A549 (cell line): ENCODE measurements around the gene GLIS1. TPM values are rescaled to one million over a fixed set of nuclear protein-coding genes. Genes with fewer than 3 reads are reported as not detected.

Experiments
- ATAC-seq, 2 experiments: fragments of 200-7000 bp in 1 of 2; fragments of >200 bp in 1 of 2; cut with Nextera tagmentation in 1 of 2; cut with Tn5 transposase in 1 of 2; 3 replicates each; pipeline versions ENCODE4 v1.8.0 to v1.9.1; 2018 to 2020; ENCODE audit warnings: mild to moderate bottlenecking in 1 of 2, moderate library complexity in 1 of 2
- CTCF ChIA-PET: fragments of 300-600 bp; sonication (Branson Sonifier 250); formaldehyde crosslinking; extraction: SDS; loops from one replicate; lab custom pipeline; 2021; ENCODE audit warnings: antibody characterized with exemption, inconsistent platforms; lab: Yijun Ruan, JAX
- POLR2A ChIA-PET: fragments of 350-600 bp; formaldehyde crosslinking; extraction: SDS; loops from one replicate; lab custom pipeline; 2021; ENCODE audit warnings: antibody characterized with exemption, inconsistent platforms; lab: Yijun Ruan, JAX
- DNase-seq, 2 experiments: peaks; one replicate each; pipeline versions ENCODE4 v3.0.0 to v3.0.0-alpha.2; 2011 to 2016; ENCODE audit warnings: low read depth in 1 of 2, low spot score in 1 of 2
- FAIRE-seq: peaks from 2 replicates; lab custom pipeline; 2011; peaks lifted over from hg19 to GRCh38; lab: Jason Lieb, UNC
- H3K27ac ChIP-seq, 2 experiments: fragments of >200 bp; sonication (Bioruptor Twin); formaldehyde crosslinking; 3 replicates each; pipeline ENCODE4 v1.5.1; 2016 to 2017
- H3K4me1 ChIP-seq: fragments of >200 bp; sonication (Bioruptor Twin); formaldehyde crosslinking; 3 replicates; pipeline ENCODE4 v1.6.1; 2016
- H3K4me2 ChIP-seq: fragments of >200 bp; sonication (Bioruptor Twin); formaldehyde crosslinking; 3 replicates; pipeline ENCODE4 v1.6.1; 2016
- H3K4me3 ChIP-seq: fragments of >200 bp; sonication (Bioruptor Twin); formaldehyde crosslinking; 3 replicates; pipeline ENCODE4 v1.5.1; 2016
- H3K9me3 ChIP-seq: fragments of >200 bp; sonication (Bioruptor Twin); formaldehyde crosslinking; 3 replicates; pipeline ENCODE4 v1.6.1; 2016
- BHLHE40 ChIP-seq: IDR thresholded peaks from 2 replicates; pipeline ENCODE4 v1.6.1; 2012; ENCODE audit warnings: low read depth, low read length, inconsistent platforms
- CBX8 ChIP-seq: fragments of 200-600 bp; sonication (generic); IDR thresholded peaks from 2 replicates; pipeline ENCODE4 v1.6.1; 2016
- CEBPB ChIP-seq, 2 experiments: fragments of >200 bp in 1 of 2; sonication (Bioruptor Twin) in 1 of 2; formaldehyde crosslinking in 1 of 2; IDR thresholded peaks; 2 replicates each; pipeline ENCODE4 v1.6.1; 2012 to 2016
- CHD2 ChIP-seq: fragments of 150-350 bp; IDR thresholded peaks from 2 replicates; pipeline ENCODE4 v1.6.1; 2014; ENCODE audit warnings: low read length; ENCODE audit not compliant: partially characterized antibody
- ELK1 ChIP-seq: fragments of 150-350 bp; IDR thresholded peaks from 2 replicates; pipeline ENCODE4 v1.6.1; 2014; ENCODE audit warnings: low read depth, mild to moderate bottlenecking, low read length
- GATA3 ChIP-seq: IDR thresholded peaks from 2 replicates; pipeline ENCODE4 v1.6.1; 2012; ENCODE audit warnings: borderline replicate concordance
- HES2 ChIP-seq: fragments of >200 bp; sonication (Bioruptor Twin); formaldehyde crosslinking; IDR thresholded peaks from 2 replicates; pipeline ENCODE4 v1.6.1; 2016
- HOXB5 ChIP-seq: fragments of 250-450 bp; sonication (Bioruptor Pico); IDR thresholded peaks from 2 replicates; pipeline ENCODE4 v1.5.0; 2020; ENCODE audit warnings: mild to moderate bottlenecking, moderate library complexity
- JUNB ChIP-seq: fragments of >200 bp; sonication (Bioruptor Twin); formaldehyde crosslinking; IDR thresholded peaks from 2 replicates; pipeline ENCODE4 v1.6.1; 2016
- NPAS2 ChIP-seq: fragments of 250-450 bp; sonication (Bioruptor Pico); IDR thresholded peaks from 2 replicates; pipeline ENCODE4 v1.8.0; 2022; ENCODE audit warnings: mild to moderate bottlenecking, moderate library complexity, borderline replicate concordance
- PBX3 ChIP-seq: IDR thresholded peaks from 2 replicates; pipeline ENCODE4 v1.6.1; 2012
- POLR2AphosphoS2 ChIP-seq: conservative IDR thresholded peaks from 2 replicates; pipeline ENCODE4 v1.6.1; 2012; ENCODE audit warnings: low read length, improper control_type of control experiment, inconsistent platforms
- RARB ChIP-seq: fragments of 250-450 bp; sonication (Bioruptor Pico); IDR thresholded peaks from 2 replicates; pipeline ENCODE4 v1.8.0; 2021; ENCODE audit warnings: mild to moderate bottlenecking, moderate library complexity
- RNF2 ChIP-seq: fragments of 200-600 bp; sonication (generic); IDR thresholded peaks from 2 replicates; pipeline ENCODE4 v1.6.1; 2016; ENCODE audit warnings: low read depth, mild to moderate bottlenecking, antibody characterized with exemption, moderate library complexity, borderline replicate concordance
- ZSCAN20 ChIP-seq: fragments of 250-450 bp; sonication (Bioruptor Pico); IDR thresholded peaks from 2 replicates; pipeline ENCODE4 v1.8.0; 2022; ENCODE audit warnings: mild to moderate bottlenecking, moderate library complexity
- WGBS: methylation state at CpG from one replicate; pipeline ENCODE4 v1.1.6; 2017; ENCODE audit errors: missing lambda C conversion rate; 5-methylcytosine and 5-hydroxymethylcytosine counted together
- polyA plus RNA-seq, 4 experiments: library from polyadenylated mRNA; depleted of rRNA in 3 of 4; stranded (reverse); fragments of >200 nt; fragmentation: RNase III in 1 of 4; extraction: RNeasy Plus Mini Kit Qiagen cat#74134 plus additional on column Dnase treatment in 1 of 4; gene quantifications; 2 replicates in 3 of 4; 3 replicates in 1 of 4; pipeline ENCODE4 v1.2.3, GENCODE V29; 2011 to 2017
- TF ChIP-seq, protein P1 (sequence below): fragments of 250-450 bp; sonication (Bioruptor Pico); IDR thresholded peaks from 2 replicates; pipeline ENCODE4 v1.5.0; 2020; ENCODE audit warnings: low read depth, mild to moderate bottlenecking, moderate library complexity
- TF ChIP-seq, protein P2 (sequence below): IDR thresholded peaks from 2 replicates; pipeline ENCODE4 v1.6.1; 2012
- TF ChIP-seq, protein P3 (sequence below): fragments of 200-600 bp; sonication (generic); IDR thresholded peaks from 2 replicates; pipeline ENCODE4 v1.6.1; 2016; ENCODE audit warnings: antibody characterized with exemption, mild to moderate bottlenecking, moderate library complexity

GLIS1 gene
- polyA plus RNA-seq, 2 of the 4 experiments (the other 2 are of a cell fraction), result 0.04 TPM; not detected in 1

DNA sequence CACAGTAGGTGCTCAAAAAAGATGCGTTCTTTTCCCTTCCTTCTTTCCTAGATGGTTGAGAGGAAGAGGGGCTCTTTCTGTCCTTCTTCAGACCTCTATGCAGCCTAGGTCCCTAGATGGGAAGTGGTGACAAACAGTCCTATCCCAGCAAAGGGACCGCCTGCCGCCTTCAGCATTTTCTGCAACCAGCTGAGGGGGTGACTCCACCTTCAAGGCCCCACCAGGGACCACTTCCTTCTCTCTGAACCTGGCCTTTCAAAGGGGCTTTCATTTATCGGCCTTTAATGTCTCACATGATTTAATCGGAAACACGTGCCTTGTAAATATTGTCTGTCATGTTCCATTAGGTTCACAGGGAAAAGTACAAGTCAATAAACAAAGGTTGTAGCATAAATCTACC lies 32.6 kb downstream of the GLIS1 start:
- ChIA-PET CTCF (no interaction called here), POLR2A (no interaction called here)
- Histone ChIP-seq H3K4me1 (no peaks in the 10 kb centered on the region), H3K9me3 (no peaks in the 10 kb centered on the region), H3K4me3 (no peak overlapping the region), H3K27ac (no peak overlapping the region), H3K4me2 (no peak overlapping the region)
- DNase-seq (no peak), ATAC-seq (no peak), FAIRE-seq (no peak)
- WGBS, result 46% methylated on average over 6 of the region's 6 CpGs
- TF ChIP-seq RARB (CRISPR knock-in tag), result no peak
- TF ChIP-seq, protein P1, sequence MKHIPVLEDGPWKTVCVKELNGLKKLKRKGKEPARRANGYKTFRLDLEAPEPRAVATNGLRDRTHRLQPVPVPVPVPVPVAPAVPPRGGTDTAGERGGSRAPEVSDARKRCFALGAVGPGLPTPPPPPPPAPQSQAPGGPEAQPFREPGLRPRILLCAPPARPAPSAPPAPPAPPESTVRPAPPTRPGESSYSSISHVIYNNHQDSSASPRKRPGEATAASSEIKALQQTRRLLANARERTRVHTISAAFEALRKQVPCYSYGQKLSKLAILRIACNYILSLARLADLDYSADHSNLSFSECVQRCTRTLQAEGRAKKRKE (CRISPR knock-in tag), result no peak
- TF ChIP-seq CHD2, result no peak
- TF ChIP-seq GATA3, result no peak
- TF ChIP-seq, protein P2, sequence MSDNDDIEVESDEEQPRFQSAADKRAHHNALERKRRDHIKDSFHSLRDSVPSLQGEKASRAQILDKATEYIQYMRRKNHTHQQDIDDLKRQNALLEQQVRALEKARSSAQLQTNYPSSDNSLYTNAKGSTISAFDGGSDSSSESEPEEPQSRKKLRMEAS, result no peak
- no peak for TF ChIP-seq HOXB5 (CRISPR knock-in tag)
- TF ChIP-seq BHLHE40, result no peak

DNA sequence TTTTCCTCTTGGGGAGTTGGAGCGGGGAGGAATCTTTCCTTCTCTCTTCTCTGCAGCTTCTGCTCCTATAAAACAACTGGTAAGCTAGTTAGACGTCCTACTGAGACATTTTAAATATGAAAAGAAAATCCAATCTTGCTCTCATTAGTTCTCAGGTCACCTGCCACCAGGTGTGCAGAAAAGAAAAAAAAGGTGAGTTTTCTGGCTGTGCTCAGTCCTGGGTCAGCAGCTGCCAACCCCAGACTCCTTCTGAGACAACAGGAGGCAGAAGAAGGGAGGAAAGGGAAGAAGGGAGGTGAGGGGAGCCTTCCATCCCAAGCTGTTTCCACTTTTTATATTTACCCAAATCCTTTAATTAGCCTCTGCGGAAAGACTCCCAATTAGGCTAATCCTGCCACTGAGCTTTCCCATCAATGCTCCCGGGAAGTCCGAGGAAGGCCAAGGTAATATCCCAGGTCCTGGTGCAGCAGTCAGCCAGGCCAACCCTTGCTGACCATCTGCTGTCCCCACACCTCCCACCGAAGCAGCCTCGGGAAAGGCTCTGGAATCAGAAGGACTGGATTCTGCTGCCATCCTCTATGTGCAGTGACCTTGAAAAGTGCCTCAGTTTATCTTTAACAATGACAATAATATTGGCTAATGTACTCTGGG lies 33.4 kb downstream of the GLIS1 start:
- CTCF ChIA-PET, result interaction anchor here (0.7 to 1.2 kb wide), 4 partner anchors 9 to 48 kb away, joined by 3 to 4 read pairs (median 3); no protein-coding TSS in a partner anchor
- no peak overlapping the region for H3K27ac ChIP-seq

DNA sequence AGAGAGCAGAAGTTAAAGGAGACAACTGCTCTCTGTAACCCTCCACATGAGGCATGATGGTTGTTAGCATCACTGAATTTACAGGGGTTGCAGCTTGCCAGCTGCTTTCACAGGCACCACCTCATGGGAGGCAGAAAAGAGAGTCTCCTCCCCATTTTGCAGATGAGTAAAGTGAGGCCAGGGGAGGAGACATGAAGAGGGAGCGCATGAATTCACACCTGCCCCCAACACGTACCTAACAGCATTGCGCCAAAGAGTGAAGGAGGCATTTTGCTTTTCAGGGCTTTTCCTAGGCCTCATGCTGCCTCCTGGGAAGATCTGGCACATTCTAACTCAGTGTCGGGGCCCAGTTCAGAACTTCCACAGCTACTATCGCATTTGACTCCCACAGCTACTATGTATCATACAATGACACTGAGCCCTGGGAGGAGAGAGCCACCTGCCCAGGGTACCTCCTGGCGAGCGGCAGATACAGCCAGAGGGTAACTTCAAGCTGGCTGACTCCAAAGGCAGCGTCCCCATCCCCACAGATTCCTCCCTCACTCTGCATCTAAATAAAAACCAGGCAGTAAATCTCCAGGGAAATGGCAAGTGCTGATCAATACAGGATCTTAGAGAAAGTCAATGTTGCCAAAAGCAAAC lies 34.0 kb downstream of the GLIS1 start:
- ChIA-PET POLR2A (no interaction called here), CTCF (interaction anchor here (0.7 to 1.2 kb wide), 4 partner anchors 8 to 49 kb away, joined by 3 to 4 read pairs (median 3); no protein-coding TSS in a partner anchor)
- H3K4me2 ChIP-seq, result no peak overlapping the region
- FAIRE-seq, result no peak
- 66% methylated on average over 8 of the region's 8 CpGs for WGBS
- no peak overlapping the region for H3K4me3 ChIP-seq
- ATAC-seq, result no peak
- no peak overlapping the region for H3K27ac ChIP-seq
- no peak for TF ChIP-seq HES2
- TF ChIP-seq NPAS2 (CRISPR knock-in tag), result no peak
- TF ChIP-seq, protein P3, sequence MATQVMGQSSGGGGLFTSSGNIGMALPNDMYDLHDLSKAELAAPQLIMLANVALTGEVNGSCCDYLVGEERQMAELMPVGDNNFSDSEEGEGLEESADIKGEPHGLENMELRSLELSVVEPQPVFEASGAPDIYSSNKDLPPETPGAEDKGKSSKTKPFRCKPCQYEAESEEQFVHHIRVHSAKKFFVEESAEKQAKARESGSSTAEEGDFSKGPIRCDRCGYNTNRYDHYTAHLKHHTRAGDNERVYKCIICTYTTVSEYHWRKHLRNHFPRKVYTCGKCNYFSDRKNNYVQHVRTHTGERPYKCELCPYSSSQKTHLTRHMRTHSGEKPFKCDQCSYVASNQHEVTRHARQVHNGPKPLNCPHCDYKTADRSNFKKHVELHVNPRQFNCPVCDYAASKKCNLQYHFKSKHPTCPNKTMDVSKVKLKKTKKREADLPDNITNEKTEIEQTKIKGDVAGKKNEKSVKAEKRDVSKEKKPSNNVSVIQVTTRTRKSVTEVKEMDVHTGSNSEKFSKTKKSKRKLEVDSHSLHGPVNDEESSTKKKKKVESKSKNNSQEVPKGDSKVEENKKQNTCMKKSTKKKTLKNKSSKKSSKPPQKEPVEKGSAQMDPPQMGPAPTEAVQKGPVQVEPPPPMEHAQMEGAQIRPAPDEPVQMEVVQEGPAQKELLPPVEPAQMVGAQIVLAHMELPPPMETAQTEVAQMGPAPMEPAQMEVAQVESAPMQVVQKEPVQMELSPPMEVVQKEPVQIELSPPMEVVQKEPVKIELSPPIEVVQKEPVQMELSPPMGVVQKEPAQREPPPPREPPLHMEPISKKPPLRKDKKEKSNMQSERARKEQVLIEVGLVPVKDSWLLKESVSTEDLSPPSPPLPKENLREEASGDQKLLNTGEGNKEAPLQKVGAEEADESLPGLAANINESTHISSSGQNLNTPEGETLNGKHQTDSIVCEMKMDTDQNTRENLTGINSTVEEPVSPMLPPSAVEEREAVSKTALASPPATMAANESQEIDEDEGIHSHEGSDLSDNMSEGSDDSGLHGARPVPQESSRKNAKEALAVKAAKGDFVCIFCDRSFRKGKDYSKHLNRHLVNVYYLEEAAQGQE, result no peak
- TF ChIP-seq CEBPB (IDR thresholded peaks at IDR 0.05), result no peak
- no peak for TF ChIP-seq ZSCAN20 (CRISPR knock-in tag)
- no peak for TF ChIP-seq RNF2
- no peak for TF ChIP-seq ELK1
- no peak for TF ChIP-seq CBX8
- TF ChIP-seq PBX3, result no peak
- no peaks in the 10 kb centered on the region for H3K9me3 ChIP-seq
- no peak for DNase-seq
- no peaks in the 10 kb centered on the region for H3K4me1 ChIP-seq

More for the DNA sequence above, 33.4 kb downstream of the GLIS1 start:
- Histone ChIP-seq H3K4me1 (no peaks in the 10 kb centered on the region), H3K9me3 (no peaks in the 10 kb centered on the region), H3K4me3 (no peak overlapping the region), H3K4me2 (no peak overlapping the region)
- WGBS, result 52% methylated on average over 7 of the region's 7 CpGs
- no peak for DNase-seq
- TF ChIP-seq ZSCAN20 (CRISPR knock-in tag) (no peak), JUNB (no peak), POLR2AphosphoS2 (no peak)
- no peak for FAIRE-seq
- POLR2A ChIA-PET, result no interaction called here
- no peak for ATAC-seq
